IMR-90 (cell line): ENCODE measurements around the gene KIAA0825. TPM values are rescaled to one million over a fixed set of nuclear protein-coding genes. Genes with fewer than 3 reads are reported as not detected.

Experiments
- ATAC-seq: fragments of 200-7000 bp; cut with Tn5 transposase; 2 replicates; pipeline ENCODE4 v1.9.1; 2020; ENCODE audit warnings: low read depth, mild to moderate bottlenecking, moderate library complexity
- BruUV-seq: library from RNA; stranded (reverse); fragments of 400-500 nt; replicated peaks from 2 replicates; lab custom pipeline; 2021; lab: Mats Ljungman, UMichigan
- CTCF ChIA-PET: fragments of 300-600 bp; formaldehyde crosslinking; extraction: SDS; loops from one replicate; lab custom pipeline; 2021; ENCODE audit warnings: antibody characterized with exemption; lab: Yijun Ruan, JAX
- POLR2A ChIA-PET: fragments of 300-600 bp; sonication (Branson Sonifier 250); formaldehyde crosslinking; loops from one replicate; lab custom pipeline; 2022; ENCODE audit warnings: antibody characterized with exemption; ENCODE audit not compliant: unreplicated experiment; lab: Charles Lee
- DNase-seq: peaks from one replicate; pipeline ENCODE4 v3.0.0; 2013
- H2AFZ ChIP-seq: replicated peaks from 2 replicates; pipeline ENCODE3; 2013; ENCODE audit warnings: low read length, mild to moderate bottlenecking; ENCODE audit not compliant: poor library complexity
- H2AK5ac ChIP-seq: 2 replicates; pipeline ENCODE4 v1.6.1; 2013; ENCODE audit warnings: low read depth, low read length, inconsistent platforms
- H2AK9ac ChIP-seq: replicated peaks from 2 replicates; pipeline ENCODE3; 2013; ENCODE audit warnings: mild to moderate bottlenecking, low read depth, low read length, moderate library complexity; ENCODE audit not compliant: poor library complexity
- H2BK120ac ChIP-seq: 2 replicates; pipeline ENCODE4 v1.6.1; 2013; ENCODE audit warnings: low read depth, low read length, inconsistent platforms
- H2BK15ac ChIP-seq: 3 replicates; pipeline ENCODE4 v1.6.1; 2013; ENCODE audit warnings: low read depth, low read length, inconsistent platforms
- H2BK20ac ChIP-seq: 2 replicates; pipeline ENCODE4 v1.6.1; 2013; ENCODE audit warnings: low read depth, mild to moderate bottlenecking, inconsistent platforms, low read length, moderate library complexity
- H2BK5ac ChIP-seq: 2 replicates; pipeline ENCODE4 v1.6.1; 2013; ENCODE audit warnings: mild to moderate bottlenecking, low read depth, low read length, inconsistent platforms; ENCODE audit not compliant: poor library complexity, severe bottlenecking
- H3K14ac ChIP-seq: replicated peaks from 2 replicates; pipeline ENCODE4 v1.6.1; 2013; ENCODE audit warnings: low read depth, low read length, inconsistent platforms
- H3K18ac ChIP-seq: 2 replicates; pipeline ENCODE4 v1.6.1; 2013; ENCODE audit warnings: low read depth, low read length, control low read depth
- H3K23ac ChIP-seq: 2 replicates; pipeline ENCODE4 v1.6.1; 2013; ENCODE audit warnings: low read depth, low read length, inconsistent platforms
- H3K27ac ChIP-seq: 2 replicates; pipeline ENCODE4 v1.5.1; 2013; ENCODE audit warnings: mild to moderate bottlenecking, control low read depth, low read length; ENCODE audit not compliant: insufficient read depth
- H3K27me3 ChIP-seq: 2 replicates; pipeline ENCODE4 v1.6.1; 2013; ENCODE audit warnings: low read length; ENCODE audit not compliant: control insufficient read depth, insufficient read depth
- H3K36me3 ChIP-seq: 2 replicates; pipeline ENCODE4 v1.6.1; 2013; ENCODE audit warnings: low read length, mixed read lengths; ENCODE audit not compliant: control insufficient read depth, insufficient read depth
- H3K4ac ChIP-seq: 2 replicates; pipeline ENCODE4 v1.6.1; 2013; ENCODE audit warnings: low read depth, low read length, inconsistent platforms
- H3K4me1 ChIP-seq: 2 replicates; pipeline ENCODE4 v1.6.1; 2013; ENCODE audit warnings: low read length, mixed read lengths; ENCODE audit not compliant: control insufficient read depth, insufficient read depth
- H3K4me2 ChIP-seq: 2 replicates; pipeline ENCODE4 v1.6.1; 2013; ENCODE audit warnings: low read depth, mild to moderate bottlenecking, control low read depth, low read length, moderate library complexity
- H3K4me3 ChIP-seq: 2 replicates; pipeline ENCODE4 v1.5.1; 2013; ENCODE audit warnings: low read depth, mild to moderate bottlenecking, control low read depth, low read length, moderate library complexity; ENCODE audit not compliant: insufficient read depth
- H3K56ac ChIP-seq: 2 replicates; pipeline ENCODE4 v1.6.1; 2013; ENCODE audit warnings: low read length, inconsistent platforms; ENCODE audit not compliant: insufficient read depth; ENCODE audit errors: extremely low read depth
- H3K79me1 ChIP-seq, 2 experiments: 2 replicates each; pipeline ENCODE4 v1.6.1; 2013; ENCODE audit warnings: low read length in 2 of 2, inconsistent platforms in 1 of 2, low read depth in 1 of 2
- H3K9ac ChIP-seq: 2 replicates; pipeline ENCODE4 v1.6.1; 2013; ENCODE audit warnings: low read depth, low read length, control low read depth
- H3K9me1 ChIP-seq: 2 replicates; pipeline ENCODE4 v1.6.1; 2013; ENCODE audit warnings: low read length, inconsistent platforms; ENCODE audit not compliant: insufficient read depth
- H3K9me3 ChIP-seq: 2 replicates; pipeline ENCODE4 v1.6.1; 2013; ENCODE audit warnings: low read length; ENCODE audit not compliant: control insufficient read depth, insufficient read depth
- H4K20me1 ChIP-seq: 2 replicates; pipeline ENCODE4 v1.6.1; 2013; ENCODE audit warnings: low read length, inconsistent platforms; ENCODE audit not compliant: insufficient read depth
- H4K5ac ChIP-seq: 2 replicates; pipeline ENCODE4 v1.6.1; 2013; ENCODE audit warnings: mild to moderate bottlenecking, low read depth, low read length, control low read depth
- H4K8ac ChIP-seq, 2 experiments: 2 replicates each; pipeline ENCODE4 v1.6.1; 2013; ENCODE audit warnings: low read depth in 2 of 2, low read length in 2 of 2, control low read depth in 1 of 2, inconsistent platforms in 1 of 2
- H4K91ac ChIP-seq: 2 replicates; pipeline ENCODE4 v1.6.1; 2013; ENCODE audit warnings: low read depth, low read length, inconsistent platforms; ENCODE audit not compliant: insufficient read depth
- BHLHE40 ChIP-seq: fragments of 150-350 bp; IDR thresholded peaks from 2 replicates; pipeline ENCODE4 v1.6.1; 2016; ENCODE audit warnings: mild to moderate bottlenecking, low read depth, low read length
- CEBPB ChIP-seq: IDR thresholded peaks from 2 replicates; pipeline ENCODE4 v1.6.1; 2012; ENCODE audit warnings: low read depth, low read length, improper control_type of control experiment
- CHD1 ChIP-seq: IDR thresholded peaks from 2 replicates; pipeline ENCODE4 v1.6.1; 2012; ENCODE audit warnings: low read depth, low read length, improper control_type of control experiment
- FOS ChIP-seq: fragments of 150-350 bp; IDR thresholded peaks from 2 replicates; pipeline ENCODE4 v1.6.1; 2016; ENCODE audit warnings: low read depth, low read length
- MAFK ChIP-seq: IDR thresholded peaks from 2 replicates; pipeline ENCODE4 v1.6.1; 2012; ENCODE audit warnings: low read depth, low read length, improper control_type of control experiment
- MAZ ChIP-seq: IDR thresholded peaks from 2 replicates; pipeline ENCODE4 v1.6.1; 2012; ENCODE audit warnings: low read depth, mild to moderate bottlenecking, low read length, improper control_type of control experiment, moderate library complexity, borderline replicate concordance
- MXI1 ChIP-seq: IDR thresholded peaks from 2 replicates; pipeline ENCODE4 v1.6.1; 2012; ENCODE audit warnings: low read depth, mild to moderate bottlenecking, low read length, moderate library complexity, borderline replicate concordance
- POLR2A ChIP-seq: IDR thresholded peaks from 2 replicates; pipeline ENCODE4 v1.6.1; 2012; ENCODE audit warnings: mild to moderate bottlenecking, low read depth, low read length
- RAD21 ChIP-seq: IDR thresholded peaks from 2 replicates; pipeline ENCODE4 v1.6.1; 2012; ENCODE audit warnings: low read length, improper control_type of control experiment
- RCOR1 ChIP-seq: IDR thresholded peaks from 2 replicates; pipeline ENCODE4 v1.6.1; 2012; ENCODE audit warnings: mild to moderate bottlenecking, low read length, improper control_type of control experiment; ENCODE audit not compliant: insufficient replicate concordance
- RFX5 ChIP-seq: IDR thresholded peaks from 2 replicates; pipeline ENCODE4 v1.8.0; 2012; ENCODE audit warnings: low read depth, mild to moderate bottlenecking, low read length, moderate library complexity
- SMC3 ChIP-seq: fragments of 150-350 bp; IDR thresholded peaks from 2 replicates; pipeline ENCODE4 v1.6.1; 2016; ENCODE audit warnings: low read depth, mild to moderate bottlenecking, antibody characterized with exemption, low read length, moderate library complexity
- dilution Hi-C: fragments of 300-500 bp; cut with HindIII; formaldehyde crosslinking; loops from one replicate; pipeline ENCODE4 v1.14.3; 2018; ENCODE audit warnings: low sequenced_read_pairs; ENCODE audit not compliant: unreplicated experiment
- in situ Hi-C: fragments of 300-500 bp; cut with MboI; formaldehyde crosslinking; loops from 3 replicates; pipeline ENCODE4 v1.14.3; 2019; ENCODE audit warnings: low sequenced_read_pairs, inconsistent platforms, mixed read lengths
- intact Hi-C: fragments of 100-400 bp; cut with micrococcal nuclease; formaldehyde crosslinking; loops from 2 replicates; pipeline ENCODE4 v1.10.0; 2022
- polyA plus RNA-seq, 3 experiments: library from polyadenylated mRNA; depleted of rRNA; stranded (reverse); fragments of >200 nt; gene quantifications; 2 replicates each; pipeline ENCODE4 v1.2.3, GENCODE V29; 2012; ENCODE audit warnings: low replicate concordance in 1 of 3
- total RNA-seq: library from RNA; depleted of rRNA; stranded (reverse); fragments of >200 nt; gene quantifications from 2 replicates; pipeline ENCODE4 v1.2.3, GENCODE V29; 2012
- TF ChIP-seq, protein P1 (sequence below): fragments of 150-350 bp; IDR thresholded peaks from 2 replicates; pipeline ENCODE4 v1.6.1; 2017; ENCODE audit warnings: mild to moderate bottlenecking, antibody characterized with exemption, low read length, low read depth
- TF ChIP-seq, protein P2 (sequence below): fragments of 150-350 bp; IDR thresholded peaks from 2 replicates; pipeline ENCODE4 v1.6.1; 2016; ENCODE audit warnings: low read depth, mild to moderate bottlenecking, low read length, moderate library complexity, borderline replicate concordance
- TF ChIP-seq, protein P3 (sequence below): conservative IDR thresholded peaks from 2 replicates; pipeline ENCODE4 v1.5.1; 2012; ENCODE audit warnings: mild to moderate bottlenecking, low read depth, low read length, improper control_type of control experiment

The KIAA0825 gene
- total and polyA plus RNA-seq, 2 of the 4 experiments (the other 2 are of a cell fraction), result 0.46 to 1.8 TPM

DNA sequence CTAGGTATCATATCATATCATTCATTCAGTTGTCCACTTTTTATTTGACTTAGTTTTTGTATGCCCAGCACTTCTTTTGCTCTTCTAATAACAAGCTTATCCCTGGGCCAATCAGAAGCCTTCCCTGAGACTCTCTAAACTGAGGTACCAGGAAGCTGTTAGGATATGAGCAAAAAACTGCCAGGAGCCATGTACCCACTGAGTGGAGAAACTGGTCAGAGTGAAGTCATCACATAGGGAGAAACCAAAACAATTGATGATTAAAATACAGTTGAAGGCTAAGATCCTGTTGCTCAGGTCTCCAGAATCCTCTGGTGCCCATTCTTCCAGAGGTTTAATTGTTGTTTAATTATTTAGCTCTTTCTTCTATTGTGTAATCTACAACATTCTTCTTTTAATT is 120.2 kb downstream of the KIAA0825 start:
- no peak for DNase-seq
- no peak overlapping the region for H3K18ac ChIP-seq
- no peak overlapping the region for H2AFZ ChIP-seq
- no peak for ATAC-seq
- H3K79me1 ChIP-seq, result no peaks in the 10 kb centered on the region
- no peaks in the 10 kb centered on the region for H3K36me3 ChIP-seq
- no peak overlapping the region for H3K4me3 ChIP-seq
- ChIA-PET CTCF (no interaction called here), POLR2A (interaction anchor here (0.8 kb wide), 1 partner anchor 12 kb away, joined by 3 read pairs; no protein-coding TSS in a partner anchor)
- no peak overlapping the region for H2BK120ac ChIP-seq
- no peak overlapping the region for H2BK20ac ChIP-seq
- dilution Hi-C loops (no loop called here), in situ Hi-C loops (no loop called here), intact Hi-C loops (no loop called here)
- H4K5ac ChIP-seq, result no peak overlapping the region
- no peak overlapping the region for H2AK9ac ChIP-seq
- no peak overlapping the region for H3K27ac ChIP-seq
- no peak overlapping the region for H3K23ac ChIP-seq
- no peak overlapping the region for H3K4ac ChIP-seq
- H3K4me2 ChIP-seq, result no peak overlapping the region
- no peak for TF ChIP-seq SMC3
- TF ChIP-seq RFX5, result no peak
- no peak for TF ChIP-seq RAD21
- TF ChIP-seq BHLHE40, result no peak
- no peak for TF ChIP-seq MXI1
- no peak for TF ChIP-seq CHD1
- TF ChIP-seq, protein P1, sequence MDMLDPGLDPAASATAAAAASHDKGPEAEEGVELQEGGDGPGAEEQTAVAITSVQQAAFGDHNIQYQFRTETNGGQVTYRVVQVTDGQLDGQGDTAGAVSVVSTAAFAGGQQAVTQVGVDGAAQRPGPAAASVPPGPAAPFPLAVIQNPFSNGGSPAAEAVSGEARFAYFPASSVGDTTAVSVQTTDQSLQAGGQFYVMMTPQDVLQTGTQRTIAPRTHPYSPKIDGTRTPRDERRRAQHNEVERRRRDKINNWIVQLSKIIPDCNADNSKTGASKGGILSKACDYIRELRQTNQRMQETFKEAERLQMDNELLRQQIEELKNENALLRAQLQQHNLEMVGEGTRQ, result no peak
- TF ChIP-seq FOS, result no peak
- TF ChIP-seq, protein P2, sequence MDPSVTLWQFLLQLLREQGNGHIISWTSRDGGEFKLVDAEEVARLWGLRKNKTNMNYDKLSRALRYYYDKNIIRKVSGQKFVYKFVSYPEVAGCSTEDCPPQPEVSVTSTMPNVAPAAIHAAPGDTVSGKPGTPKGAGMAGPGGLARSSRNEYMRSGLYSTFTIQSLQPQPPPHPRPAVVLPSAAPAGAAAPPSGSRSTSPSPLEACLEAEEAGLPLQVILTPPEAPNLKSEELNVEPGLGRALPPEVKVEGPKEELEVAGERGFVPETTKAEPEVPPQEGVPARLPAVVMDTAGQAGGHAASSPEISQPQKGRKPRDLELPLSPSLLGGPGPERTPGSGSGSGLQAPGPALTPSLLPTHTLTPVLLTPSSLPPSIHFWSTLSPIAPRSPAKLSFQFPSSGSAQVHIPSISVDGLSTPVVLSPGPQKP, result no peak
- no peak for TF ChIP-seq POLR2A
- no peak for TF ChIP-seq CEBPB
- TF ChIP-seq RCOR1, result no peak
- TF ChIP-seq MAFK, result no peak
- TF ChIP-seq MAZ, result no peak
- TF ChIP-seq, protein P3, sequence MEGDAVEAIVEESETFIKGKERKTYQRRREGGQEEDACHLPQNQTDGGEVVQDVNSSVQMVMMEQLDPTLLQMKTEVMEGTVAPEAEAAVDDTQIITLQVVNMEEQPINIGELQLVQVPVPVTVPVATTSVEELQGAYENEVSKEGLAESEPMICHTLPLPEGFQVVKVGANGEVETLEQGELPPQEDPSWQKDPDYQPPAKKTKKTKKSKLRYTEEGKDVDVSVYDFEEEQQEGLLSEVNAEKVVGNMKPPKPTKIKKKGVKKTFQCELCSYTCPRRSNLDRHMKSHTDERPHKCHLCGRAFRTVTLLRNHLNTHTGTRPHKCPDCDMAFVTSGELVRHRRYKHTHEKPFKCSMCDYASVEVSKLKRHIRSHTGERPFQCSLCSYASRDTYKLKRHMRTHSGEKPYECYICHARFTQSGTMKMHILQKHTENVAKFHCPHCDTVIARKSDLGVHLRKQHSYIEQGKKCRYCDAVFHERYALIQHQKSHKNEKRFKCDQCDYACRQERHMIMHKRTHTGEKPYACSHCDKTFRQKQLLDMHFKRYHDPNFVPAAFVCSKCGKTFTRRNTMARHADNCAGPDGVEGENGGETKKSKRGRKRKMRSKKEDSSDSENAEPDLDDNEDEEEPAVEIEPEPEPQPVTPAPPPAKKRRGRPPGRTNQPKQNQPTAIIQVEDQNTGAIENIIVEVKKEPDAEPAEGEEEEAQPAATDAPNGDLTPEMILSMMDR, result no peak
- no peak overlapping the region for H3K9ac ChIP-seq
- H2BK5ac ChIP-seq, result no peak overlapping the region
- no peak overlapping the region for H2BK15ac ChIP-seq
- H3K4me1 ChIP-seq, result no peaks in the 10 kb centered on the region
- no peaks in the 10 kb centered on the region for H4K20me1 ChIP-seq
- H3K9me1 ChIP-seq, result no peaks in the 10 kb centered on the region; the same call in 1 of the 2 replicates
- no peaks in the 10 kb centered on the region for H3K27me3 ChIP-seq
- H4K91ac ChIP-seq, result no peak overlapping the region
- no peak overlapping the region for H3K14ac ChIP-seq
- H4K8ac ChIP-seq, result no peak overlapping the region
- no peaks in the 10 kb centered on the region for H3K9me3 ChIP-seq
- no peak overlapping the region for H3K56ac ChIP-seq
- BruUV-seq, result no TSS peak
- H2AK5ac ChIP-seq, result no peak overlapping the region
